Muscle layer of colon (tissue), 2 donors: ENCODE measurements around the gene SAMD1.

Experiments
- H3K27ac ChIP-seq: one replicate; pipeline ENCODE4 v1.7.0; 2013; ENCODE audit warnings: low read depth, mild to moderate bottlenecking, low read length, moderate library complexity
- H3K27me3 ChIP-seq, 2 donors: one replicate each; pipeline ENCODE4 v1.7.0; 2013; ENCODE audit warnings: low read length in 2 of 2, mild to moderate bottlenecking in 2 of 2; ENCODE audit not compliant: insufficient read depth in 2 of 2, control insufficient read depth in 1 of 2
- H3K36me3 ChIP-seq: one replicate; pipeline ENCODE4 v1.7.0; 2013; ENCODE audit warnings: mild to moderate bottlenecking, low read length; ENCODE audit not compliant: insufficient read depth
- H3K4me1 ChIP-seq: one replicate; pipeline ENCODE4 v1.7.0; 2013; ENCODE audit warnings: mild to moderate bottlenecking, low read length; ENCODE audit not compliant: insufficient read depth
- H3K4me3 ChIP-seq, 2 donors: one replicate each; pipeline ENCODE4 v1.7.0; 2013; ENCODE audit warnings: low read length in 2 of 2, low read depth in 1 of 2, mild to moderate bottlenecking in 1 of 2, moderate library complexity in 1 of 2
- H3K9ac ChIP-seq: one replicate; pipeline ENCODE4 v1.7.0; 2013; ENCODE audit warnings: low read length
- H3K9me3 ChIP-seq: one replicate; pipeline ENCODE4 v1.7.0; 2013; ENCODE audit warnings: mild to moderate bottlenecking, low read length
- donor health status: abdominal sarcoma.
- donor health status: Adenocarcinoma of cecum.

The SAMD1 gene

DNA sequence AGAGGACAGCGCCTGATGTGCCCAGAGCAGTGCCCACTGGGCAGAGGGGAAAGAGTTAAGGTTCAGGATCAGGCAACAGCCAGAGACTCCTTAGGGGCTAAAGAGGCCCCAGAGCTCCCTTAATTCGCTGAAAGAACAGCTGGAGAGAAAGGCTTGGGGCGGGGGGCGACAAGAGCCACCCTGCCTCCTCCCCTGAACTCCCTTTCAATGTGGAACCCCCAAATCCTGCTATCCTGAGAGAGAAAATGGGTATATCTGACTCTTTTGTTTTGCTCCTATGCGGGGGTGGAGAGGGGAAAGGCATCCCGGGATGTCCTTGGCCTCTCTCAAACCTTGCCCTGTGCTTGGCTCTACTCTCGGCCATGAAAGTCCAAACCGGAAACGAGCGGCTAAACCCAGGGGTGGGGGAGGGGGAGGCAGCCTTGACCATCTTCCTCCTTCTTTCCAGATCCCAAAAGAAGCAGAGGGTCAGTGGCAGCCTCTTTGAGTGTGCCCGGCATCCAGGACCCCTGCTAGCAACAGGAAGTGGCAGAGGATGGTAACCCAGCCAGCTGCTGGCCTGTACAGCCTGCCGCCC lies 22.3 kb upstream of the SAMD1 start:
- Histone ChIP-seq H3K36me3 (no peaks in the 10 kb centered on the region), H3K9me3 (no peaks in the 10 kb centered on the region), H3K4me3 (peak overlapping the region in 1 of 2 donors; percentile 47), H3K27ac (peak overlapping the region; percentile 76), H3K27me3 (no peaks in the 10 kb centered on the region), H3K9ac (peak overlapping the region; percentile 51), H3K4me1 (peaks cover 41% of the 10 kb centered on the region)

DNA sequence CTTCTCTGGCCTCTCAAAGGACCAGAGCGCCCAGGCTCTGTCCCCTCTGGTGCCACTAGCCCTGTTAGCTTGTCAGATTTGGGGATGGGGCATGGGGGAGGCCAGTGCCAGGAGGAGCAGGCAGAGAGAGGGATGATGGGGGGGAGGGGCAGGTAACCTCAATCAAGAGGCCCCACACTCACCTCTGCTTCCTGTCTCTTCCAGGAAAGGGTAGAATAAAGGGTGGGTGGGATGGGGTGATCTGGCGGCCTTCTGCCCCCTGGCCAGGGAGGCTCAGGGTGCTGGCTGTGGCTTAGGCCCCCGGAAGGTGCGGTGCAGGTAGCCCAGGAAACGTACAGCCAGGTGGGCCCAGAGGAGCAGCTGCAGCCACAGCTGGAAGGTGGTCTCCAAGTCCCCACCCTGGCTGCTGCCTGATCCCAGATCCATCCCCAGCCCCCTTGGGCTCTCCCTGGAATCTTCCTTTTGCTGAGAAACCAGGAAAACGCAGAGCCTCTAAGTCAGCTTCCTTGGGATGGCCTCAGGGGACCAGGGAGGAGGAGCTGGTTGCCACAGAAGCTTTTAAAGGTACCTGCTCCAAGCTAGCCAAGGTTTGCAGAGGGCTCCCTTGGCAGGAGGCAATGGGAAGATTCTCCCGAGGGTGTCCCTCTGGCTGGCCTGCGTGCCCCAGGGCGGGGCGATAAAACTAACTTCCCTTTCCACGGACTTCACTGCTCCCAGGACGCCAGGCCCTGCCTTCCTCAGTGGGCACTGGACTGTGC lies 21.7 kb upstream of the SAMD1 start:
- Histone ChIP-seq H3K4me1 (peaks cover 48% of the 10 kb centered on the region), H3K9me3 (no peaks in the 10 kb centered on the region), H3K27ac (peak overlapping the region; percentile 76), H3K36me3 (no peaks in the 10 kb centered on the region), H3K4me3 (peak overlapping the region in 1 of 2 donors; percentile 47), H3K27me3 (no peaks in the 10 kb centered on the region), H3K9ac (peak overlapping the region; percentile 51)

DNA sequence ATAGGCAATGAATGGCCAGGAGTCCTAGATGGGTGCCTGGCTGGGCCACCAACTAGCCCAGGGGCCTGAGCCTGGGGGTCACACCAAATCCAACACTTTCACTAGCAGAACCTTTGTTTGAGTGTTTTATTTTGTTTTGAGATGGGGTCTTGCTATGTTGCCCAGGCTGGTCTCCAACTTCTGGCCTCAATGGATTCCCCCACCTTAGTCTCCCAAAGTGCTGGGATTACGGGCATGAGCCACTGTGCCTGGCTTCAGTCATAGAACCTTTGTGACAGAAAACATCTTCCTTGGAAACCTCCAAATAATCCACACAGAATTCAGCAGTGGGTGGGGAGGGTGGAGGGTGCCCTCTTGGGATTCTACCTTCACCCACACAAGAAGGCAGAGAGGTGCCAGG lies 20.9 kb upstream of the SAMD1 start:
- Histone ChIP-seq H3K27me3 (no peaks in the 10 kb centered on the region), H3K36me3 (peaks cover 3% of the 10 kb centered on the region), H3K4me3 (no peak overlapping the region), H3K4me1 (peaks cover 45% of the 10 kb centered on the region), H3K9ac (no peak overlapping the region), H3K9me3 (no peaks in the 10 kb centered on the region), H3K27ac (no peak overlapping the region)

DNA sequence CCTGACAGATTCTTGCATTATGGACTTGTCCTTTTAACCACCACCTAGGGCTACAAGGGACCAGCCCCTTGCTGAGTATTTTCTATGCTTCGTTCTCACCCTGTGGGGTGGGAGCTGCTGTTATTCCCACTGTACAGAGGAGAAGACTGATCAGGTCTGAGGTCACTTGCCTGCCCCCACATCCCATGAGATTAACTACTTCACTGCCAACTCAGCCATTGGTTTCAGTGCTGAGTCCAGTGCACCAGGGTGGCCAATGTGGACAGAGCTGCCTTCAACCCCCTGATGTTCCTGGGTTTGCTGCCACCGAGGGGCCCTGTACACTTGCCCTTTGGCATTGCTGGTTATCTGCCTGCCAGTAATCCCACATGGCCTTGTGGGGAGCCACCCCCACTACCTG lies 20.1 kb upstream of the SAMD1 start:
- Histone ChIP-seq H3K27ac (no peak overlapping the region), H3K4me3 (no peak overlapping the region), H3K4me1 (peaks cover 37% of the 10 kb centered on the region), H3K36me3 (peaks cover 11% of the 10 kb centered on the region), H3K9ac (no peak overlapping the region), H3K9me3 (no peaks in the 10 kb centered on the region), H3K27me3 (no peaks in the 10 kb centered on the region)

DNA sequence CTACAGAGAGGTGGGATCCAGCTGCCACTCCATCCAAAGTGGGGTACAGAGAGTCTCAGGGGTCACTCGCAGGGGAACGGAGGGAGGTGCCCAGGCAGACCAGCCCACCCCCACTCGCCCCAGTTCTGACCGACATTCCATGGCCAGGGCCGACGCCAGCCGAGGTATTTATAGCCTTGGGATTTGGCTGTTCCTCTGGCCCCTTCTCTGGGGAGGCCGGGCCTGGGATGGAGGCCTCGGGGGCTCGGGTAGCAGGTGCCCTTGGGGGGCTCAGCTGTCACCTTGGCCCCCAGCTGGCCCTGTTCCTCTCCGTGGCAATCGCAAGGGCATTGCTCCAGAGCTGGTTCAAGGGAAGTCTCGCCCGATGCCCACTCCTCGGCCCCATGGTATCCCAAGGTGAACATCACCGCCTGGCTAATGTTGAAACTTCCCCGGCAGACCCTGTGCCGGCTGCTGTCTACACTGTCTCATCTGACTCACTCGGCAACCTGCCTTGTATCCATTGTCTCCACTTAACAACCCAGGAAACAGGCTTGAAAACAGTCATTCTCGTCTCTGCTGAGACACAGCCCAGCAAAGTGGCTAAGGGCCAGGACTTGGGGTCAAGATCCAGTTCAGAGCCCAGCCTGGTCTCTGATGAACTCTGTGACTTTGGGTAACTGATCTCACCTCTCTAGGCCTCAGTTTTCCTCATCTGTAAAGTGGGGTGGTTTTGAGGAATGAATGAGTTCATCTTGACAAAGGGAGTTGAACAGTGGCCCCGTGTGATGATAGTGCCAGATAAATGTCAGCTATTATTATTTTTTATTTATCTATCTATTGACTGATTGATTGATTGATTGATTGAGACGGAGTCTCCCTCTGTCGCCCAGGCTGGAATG lies 17.3 kb upstream of the SAMD1 start:
- Histone ChIP-seq H3K9ac (no peak overlapping the region), H3K9me3 (no peaks in the 10 kb centered on the region), H3K27me3 (no peaks in the 10 kb centered on the region), H3K36me3 (peaks cover 21% of the 10 kb centered on the region), H3K4me1 (peaks cover 19% of the 10 kb centered on the region), H3K27ac (peak overlapping the region; percentile 75), H3K4me3 (peak overlapping the region in 1 of 2 donors; percentile 21)

DNA sequence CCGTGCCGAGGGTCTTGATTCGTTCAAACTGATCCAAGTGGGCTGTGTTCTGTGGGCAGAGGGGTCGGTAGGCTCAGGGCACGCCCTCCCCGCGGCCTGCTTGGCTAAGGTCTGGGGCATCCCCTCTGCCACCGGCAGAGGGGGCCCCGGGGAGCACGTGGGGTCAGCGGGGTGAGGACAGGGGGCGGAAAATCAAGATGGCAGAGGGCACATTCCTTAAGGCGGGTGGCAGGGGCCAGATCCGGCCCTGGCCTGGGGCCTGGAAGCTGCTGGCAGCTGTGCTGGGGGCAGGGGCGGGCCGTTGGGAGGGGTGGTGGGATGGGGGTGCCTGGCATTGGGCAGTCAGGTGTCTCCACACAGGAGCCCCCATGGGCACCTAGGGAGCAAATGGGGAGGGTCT lies 16.3 kb upstream of the SAMD1 start:
- Histone ChIP-seq H3K9me3 (no peaks in the 10 kb centered on the region), H3K9ac (no peak overlapping the region), H3K4me1 (peaks cover 13% of the 10 kb centered on the region), H3K36me3 (peaks cover 31% of the 10 kb centered on the region), H3K4me3 (no peak overlapping the region), H3K27ac (peak overlapping the region; percentile 75), H3K27me3 (no peaks in the 10 kb centered on the region)

DNA sequence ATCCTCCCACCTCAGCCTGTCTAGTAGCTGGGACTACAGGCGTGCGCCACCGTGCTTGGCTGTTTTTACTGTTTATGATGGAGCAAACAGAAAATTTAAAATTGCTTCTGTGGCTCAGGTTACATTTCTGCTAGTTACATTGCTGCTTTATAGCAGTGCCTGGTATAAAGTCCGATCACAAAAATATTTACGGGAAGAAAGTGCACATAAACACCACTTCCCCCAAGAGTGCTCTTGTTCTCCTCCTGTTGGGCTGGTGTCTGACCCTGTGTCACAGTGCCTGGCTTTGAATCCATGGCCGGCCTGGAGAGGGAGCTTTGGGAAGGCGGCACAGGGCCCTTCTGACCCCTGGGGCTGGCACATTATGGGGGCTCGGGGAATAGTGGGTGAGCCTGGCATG lies 15.1 kb upstream of the SAMD1 start:
- no peak overlapping the region for H3K4me3 ChIP-seq
- peaks cover 13% of the 10 kb centered on the region for H3K4me1 ChIP-seq
- no peak overlapping the region for H3K9ac ChIP-seq
- peaks cover 36% of the 10 kb centered on the region for H3K36me3 ChIP-seq
- no peak overlapping the region for H3K27ac ChIP-seq
- H3K27me3 ChIP-seq, result no peaks in the 10 kb centered on the region
- H3K9me3 ChIP-seq, result no peaks in the 10 kb centered on the region

DNA sequence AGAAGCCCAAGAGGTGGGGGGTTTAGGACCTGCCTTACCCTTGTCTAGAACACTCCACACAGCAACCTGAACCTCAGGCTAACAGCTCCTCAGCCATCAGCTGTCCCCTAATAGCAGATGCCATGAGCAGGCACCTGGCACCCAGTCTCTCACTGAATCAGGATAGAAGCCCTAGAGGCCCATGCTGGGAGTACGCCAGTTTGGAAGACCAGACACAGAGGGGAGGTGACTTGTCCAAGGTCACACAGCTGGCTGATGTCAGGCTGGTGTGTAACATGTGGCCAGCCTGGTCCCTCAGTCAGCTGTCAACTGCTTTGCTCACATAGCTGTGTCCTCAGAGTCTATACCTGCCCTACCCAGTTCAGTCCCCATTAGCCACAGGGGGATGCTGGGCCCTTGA lies 12.8 kb upstream of the SAMD1 start:
- no peak overlapping the region for H3K9ac ChIP-seq
- peaks cover 42% of the 10 kb centered on the region for H3K36me3 ChIP-seq
- no peaks in the 10 kb centered on the region for H3K27me3 ChIP-seq
- H3K27ac ChIP-seq, result no peak overlapping the region
- H3K4me3 ChIP-seq, result no peak overlapping the region
- no peaks in the 10 kb centered on the region for H3K9me3 ChIP-seq
- H3K4me1 ChIP-seq, result peaks cover 13% of the 10 kb centered on the region

DNA sequence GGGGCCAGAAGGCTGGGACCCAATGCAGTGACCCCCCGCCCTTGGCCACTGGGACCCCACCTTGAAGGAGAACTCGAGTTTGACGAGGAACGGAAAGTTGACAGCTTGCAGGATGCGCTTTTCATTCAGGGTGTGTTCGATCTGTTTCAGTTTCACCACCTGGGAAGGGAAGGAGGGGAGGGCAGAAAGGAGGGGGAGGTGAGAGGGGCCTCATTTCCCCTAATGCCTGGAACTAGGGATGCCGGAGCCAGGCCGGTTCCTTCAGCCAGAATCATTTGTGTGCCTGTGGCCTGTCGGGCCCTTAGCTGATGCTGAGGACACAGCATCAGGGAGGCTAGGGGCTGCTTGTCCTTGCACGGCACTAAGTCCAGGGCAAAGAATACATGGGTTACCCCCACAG lies 12.2 kb upstream of the SAMD1 start:
- Histone ChIP-seq H3K27ac (no peak overlapping the region), H3K36me3 (peaks cover 46% of the 10 kb centered on the region), H3K9ac (no peak overlapping the region), H3K4me1 (peaks cover 7% of the 10 kb centered on the region), H3K9me3 (no peaks in the 10 kb centered on the region), H3K27me3 (no peaks in the 10 kb centered on the region), H3K4me3 (no peak overlapping the region)

DNA sequence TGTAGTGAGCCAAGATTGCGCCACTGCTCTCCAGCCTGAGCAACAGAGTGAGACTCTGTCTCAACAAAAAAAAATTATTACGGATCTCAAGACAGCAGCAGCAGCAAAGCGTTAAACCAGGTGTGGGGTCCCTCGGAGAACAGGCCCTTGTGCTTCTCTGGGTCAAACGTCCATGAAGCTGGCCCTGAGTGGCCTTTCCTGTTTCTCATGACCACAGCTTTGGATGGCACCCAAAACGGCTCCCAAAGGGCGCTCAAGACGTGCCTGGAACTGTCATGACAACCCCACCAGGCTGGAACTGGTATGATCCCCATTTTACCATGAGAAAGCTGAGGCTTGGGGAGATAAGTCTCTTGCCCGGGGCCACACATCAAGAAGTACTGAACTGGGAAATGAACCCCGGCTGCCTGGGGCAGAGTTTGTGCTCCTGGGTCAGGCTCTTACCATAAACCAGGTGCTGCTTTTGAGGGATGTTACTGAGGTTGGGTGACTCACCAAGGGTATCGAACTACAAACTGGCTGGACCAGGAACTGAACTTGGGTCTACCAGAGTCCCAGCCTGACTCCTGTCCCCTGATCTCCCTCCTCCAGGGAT lies 11.6 kb upstream of the SAMD1 start:
- Histone ChIP-seq H3K4me3 (no peak overlapping the region), H3K36me3 (peaks cover 52% of the 10 kb centered on the region), H3K27ac (no peak overlapping the region)

DNA sequence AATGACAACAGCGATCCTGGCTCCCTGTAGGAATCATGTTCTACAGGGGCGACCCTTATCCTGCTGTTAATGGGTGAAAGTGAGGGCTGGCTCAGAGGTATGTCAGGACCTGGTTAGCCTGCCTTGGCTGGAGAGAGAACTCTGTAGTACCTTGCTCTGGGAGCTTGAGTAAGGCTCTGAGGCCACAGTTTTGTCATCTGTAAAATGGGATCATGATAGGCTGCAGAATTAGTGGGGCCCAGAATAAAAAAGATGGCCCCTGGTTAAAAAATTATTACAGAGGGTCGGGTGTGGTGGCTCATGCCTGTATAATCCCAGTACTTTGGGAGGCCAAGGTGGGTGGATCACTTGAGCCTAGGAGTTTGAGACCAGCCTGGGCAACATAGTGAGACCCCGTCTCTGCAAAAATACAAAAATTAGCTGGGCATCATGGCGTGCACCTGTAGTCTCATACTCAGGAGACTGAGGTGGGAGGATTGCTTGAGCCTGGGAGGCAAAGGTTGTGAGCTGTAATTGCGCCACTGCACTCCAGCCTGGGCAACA lies 10.5 kb upstream of the SAMD1 start:
- Histone ChIP-seq H3K4me1 (no peaks in the 10 kb centered on the region), H3K4me3 (no peak overlapping the region), H3K27me3 (no peaks in the 10 kb centered on the region), H3K9ac (no peak overlapping the region), H3K36me3 (peaks cover 54% of the 10 kb centered on the region), H3K27ac (no peak overlapping the region), H3K9me3 (no peaks in the 10 kb centered on the region)

More for the DNA sequence above, 11.6 kb upstream of the SAMD1 start:
- no peak overlapping the region for H3K9ac ChIP-seq
- H3K27me3 ChIP-seq, result no peaks in the 10 kb centered on the region
- H3K4me1 ChIP-seq, result peaks cover 2% of the 10 kb centered on the region
- H3K9me3 ChIP-seq, result no peaks in the 10 kb centered on the region
